NCI-H345 treated with DMSO at 0.1 percent for 48 hours (cell line): ENCODE results near the gene VIPR2.

ENCODE experiments used
- DNase-seq: peaks from one replicate; lab custom pipeline; 2025; ENCODE audit not compliant: unreplicated experiment; lab: John Stamatoyannopoulos, UW

VIPR2 gene

DNA sequence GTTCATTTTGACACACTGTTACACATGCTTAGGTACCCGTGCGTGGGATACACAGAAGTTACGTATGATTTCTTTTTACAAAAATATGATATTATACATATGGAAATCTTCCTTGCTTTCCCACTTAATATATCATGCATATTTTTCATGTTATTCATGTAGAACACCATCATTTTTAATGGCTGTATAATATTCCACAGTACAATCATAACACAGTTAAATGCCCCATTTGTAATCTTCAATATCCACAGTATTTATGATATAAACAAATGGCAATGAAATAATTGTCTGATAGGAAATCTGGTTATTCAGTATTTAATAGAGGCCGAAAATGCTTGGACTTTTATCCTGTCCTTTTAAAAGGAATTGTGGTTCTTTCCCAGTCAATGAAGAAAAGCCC is 23.2 kb downstream of the VIPR2 start:
- no peak for DNase-seq

DNA sequence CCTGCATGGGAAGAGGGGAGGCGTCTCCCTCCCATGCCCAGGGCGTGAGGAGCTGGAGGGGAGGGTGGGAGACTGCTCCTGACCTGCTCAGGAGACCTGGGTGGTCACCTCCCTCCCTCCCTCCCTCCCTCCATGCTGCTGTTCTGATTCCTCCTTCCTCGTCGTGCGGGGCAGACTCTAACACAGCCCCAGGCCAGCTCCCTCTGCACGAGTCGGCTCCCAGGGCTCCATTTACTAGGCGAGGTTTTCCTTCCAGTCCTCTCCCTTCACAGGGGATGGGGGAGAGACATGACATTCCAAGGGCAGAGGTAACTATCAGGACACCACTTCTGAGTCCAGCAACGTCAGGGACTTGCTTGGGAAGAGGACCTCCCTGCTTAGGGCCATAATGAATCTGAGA is 23.6 kb downstream of the VIPR2 start:
- DNase-seq, result no peak

DNA sequence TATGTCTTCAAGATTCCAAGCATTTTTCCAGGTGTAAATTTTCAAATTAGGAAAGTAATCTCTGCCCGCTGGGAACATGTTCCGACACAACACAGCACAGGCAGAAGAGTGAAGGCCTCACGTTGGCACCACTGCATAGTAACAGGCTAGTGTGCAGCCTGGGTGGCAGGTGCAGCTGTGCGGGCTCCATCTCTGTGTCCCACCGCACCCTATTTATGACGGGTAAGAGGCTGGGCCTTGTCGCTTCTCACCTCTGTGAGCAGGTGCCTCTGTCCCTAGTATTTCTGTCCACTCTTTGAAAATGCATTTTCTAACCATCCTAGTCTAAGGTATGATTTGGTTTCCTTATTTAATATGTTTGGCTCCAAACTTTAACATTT is 24.1 kb downstream of the VIPR2 start:
- DNase-seq, result no peak

DNA sequence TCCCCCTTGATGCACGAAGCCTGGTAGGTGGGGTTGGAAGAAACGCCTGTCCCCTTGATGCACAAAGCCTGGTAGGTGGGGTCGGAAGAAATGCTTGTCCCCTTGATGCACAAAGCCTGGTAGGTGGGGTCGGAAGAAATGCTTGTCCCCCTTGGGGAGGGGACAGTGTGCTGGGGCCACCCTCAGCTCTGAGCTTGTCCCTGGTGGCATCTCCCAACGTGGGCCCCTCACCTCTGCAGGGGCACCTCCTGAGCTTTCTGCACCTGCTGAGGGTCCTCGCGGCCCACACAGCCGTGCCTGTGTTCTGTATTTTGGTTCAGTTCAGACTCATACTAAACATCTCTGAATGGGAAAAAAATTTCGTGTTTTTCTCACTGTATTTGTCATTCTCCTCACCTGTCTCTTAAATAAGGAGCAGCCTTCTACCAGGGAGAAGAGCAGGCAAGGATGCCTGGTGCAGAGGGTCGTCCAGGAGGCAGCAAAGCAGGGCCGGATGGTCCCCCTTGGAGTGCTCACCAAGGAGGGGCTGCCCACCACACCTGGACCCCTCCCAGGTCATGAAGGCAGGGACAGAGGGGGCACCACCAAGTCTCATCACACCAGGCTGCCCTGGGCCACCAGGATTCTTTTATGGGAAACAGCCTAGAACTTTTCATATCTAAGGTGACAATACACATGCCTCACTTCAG is 24.7 kb downstream of the VIPR2 start:
- no peak for DNase-seq

DNA sequence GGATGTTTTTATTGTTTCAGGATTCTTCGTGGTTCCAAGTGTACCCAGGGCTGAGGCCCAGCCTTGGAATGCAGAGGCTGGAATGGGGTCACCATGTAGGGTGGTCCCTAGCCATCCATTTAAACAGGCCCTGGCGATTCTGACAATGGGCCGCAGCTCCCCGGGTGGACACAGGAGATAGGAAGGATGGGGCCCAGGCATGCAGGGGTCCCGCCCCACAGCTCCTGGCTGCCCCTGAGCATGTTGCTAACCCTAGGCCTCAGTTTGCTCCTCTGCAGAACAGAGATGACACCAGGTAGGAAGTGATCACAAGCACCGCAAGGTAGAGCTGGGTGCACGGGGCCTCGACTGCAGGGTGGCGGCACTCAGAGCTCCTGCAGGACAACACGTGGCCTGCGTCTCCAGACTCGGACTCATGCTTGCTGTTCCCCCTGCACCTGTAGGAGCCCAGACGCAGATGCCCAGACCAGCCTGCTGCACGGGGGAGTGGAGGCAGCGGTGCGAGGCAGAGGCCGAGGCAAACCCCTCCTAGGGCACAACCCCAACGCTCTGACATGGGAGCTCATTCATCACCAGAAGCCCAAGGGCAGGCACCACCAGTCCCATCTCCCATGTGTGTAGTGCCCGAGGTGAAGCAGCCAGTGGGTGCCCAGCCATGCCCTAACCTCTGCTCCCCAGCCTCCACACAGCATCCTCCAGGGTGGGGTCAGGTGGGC is 25.5 kb downstream of the VIPR2 start:
- DNase-seq, result no peak

DNA sequence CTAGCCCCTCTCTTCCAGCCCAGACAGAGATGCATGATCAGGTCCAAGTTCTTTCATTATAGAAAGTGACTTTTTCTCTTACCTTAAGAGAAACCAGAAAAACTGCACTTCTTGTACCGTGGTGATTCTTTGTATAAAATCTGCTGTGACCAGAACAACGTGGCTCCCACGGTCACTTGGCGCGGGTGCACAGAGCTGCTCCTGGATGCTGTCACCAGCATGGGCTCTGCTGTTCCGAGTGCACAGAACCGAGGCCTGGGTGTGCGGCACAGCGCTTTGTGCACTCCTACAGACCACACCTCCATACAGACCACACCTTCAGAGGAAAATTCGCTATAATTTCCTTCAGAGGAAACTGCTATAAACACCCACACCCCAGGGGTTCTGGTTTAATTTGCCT is 26.0 kb downstream of the VIPR2 start:
- no peak for DNase-seq

DNA sequence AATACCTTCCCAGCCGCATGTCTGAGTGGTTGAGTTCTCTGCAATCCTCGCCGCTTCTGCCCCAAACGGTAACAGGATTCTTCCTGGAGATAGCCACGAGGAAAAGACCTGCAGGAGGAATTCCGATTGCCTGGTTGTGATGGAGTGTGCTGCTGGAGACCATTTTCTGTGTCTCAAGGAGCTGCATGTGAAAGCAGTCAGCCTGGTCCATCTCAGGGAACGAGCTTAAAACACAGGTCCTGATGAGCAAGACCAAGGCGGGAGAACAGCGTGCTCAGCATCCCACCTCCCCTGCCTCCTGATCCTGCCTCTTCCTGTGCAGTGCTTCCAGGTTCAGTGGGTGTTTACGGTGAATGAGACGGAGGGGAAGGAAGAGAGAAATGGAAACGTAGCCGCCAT is 26.5 kb downstream of the VIPR2 start:
- DNase-seq, result no peak

DNA sequence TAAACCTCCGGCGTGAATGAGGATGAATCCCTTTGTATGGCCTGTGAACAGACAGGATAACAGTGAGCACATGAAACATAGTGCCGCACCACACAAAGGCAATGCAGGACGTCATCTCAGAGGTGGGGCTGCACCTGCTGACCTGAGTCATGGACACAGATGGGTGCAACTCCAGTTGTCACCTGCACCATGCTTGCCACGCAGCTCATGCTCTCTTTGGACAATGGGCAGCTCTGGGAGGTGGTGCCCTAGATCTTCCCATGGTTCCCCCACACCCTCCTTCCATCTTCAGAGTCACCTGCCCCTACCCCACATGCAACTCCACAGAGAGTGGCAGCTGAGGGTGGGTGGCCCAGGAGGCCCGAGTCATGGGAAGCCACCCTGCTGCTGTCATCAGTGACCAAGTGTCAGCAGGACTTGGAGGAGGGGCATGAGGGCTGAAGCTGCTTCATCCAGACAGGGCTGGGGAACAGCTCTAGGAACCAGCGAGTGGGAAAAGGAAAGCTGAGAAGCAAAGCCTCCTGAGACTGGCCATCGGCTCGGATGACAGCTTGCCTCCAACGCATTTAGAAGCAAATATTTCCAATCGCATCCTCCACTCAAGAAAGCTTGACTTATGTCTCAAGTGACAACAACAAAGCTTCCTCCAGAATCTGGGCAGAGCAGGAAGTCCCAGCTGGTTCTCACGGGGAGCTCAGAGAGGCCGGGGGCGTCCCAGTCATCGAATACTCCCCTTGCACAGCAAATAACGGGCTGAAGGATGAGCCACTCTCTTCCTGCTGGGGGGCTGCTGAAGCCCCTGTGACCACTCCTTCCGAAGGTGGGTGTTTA is 27.1 kb downstream of the VIPR2 start:
- no peak for DNase-seq

DNA sequence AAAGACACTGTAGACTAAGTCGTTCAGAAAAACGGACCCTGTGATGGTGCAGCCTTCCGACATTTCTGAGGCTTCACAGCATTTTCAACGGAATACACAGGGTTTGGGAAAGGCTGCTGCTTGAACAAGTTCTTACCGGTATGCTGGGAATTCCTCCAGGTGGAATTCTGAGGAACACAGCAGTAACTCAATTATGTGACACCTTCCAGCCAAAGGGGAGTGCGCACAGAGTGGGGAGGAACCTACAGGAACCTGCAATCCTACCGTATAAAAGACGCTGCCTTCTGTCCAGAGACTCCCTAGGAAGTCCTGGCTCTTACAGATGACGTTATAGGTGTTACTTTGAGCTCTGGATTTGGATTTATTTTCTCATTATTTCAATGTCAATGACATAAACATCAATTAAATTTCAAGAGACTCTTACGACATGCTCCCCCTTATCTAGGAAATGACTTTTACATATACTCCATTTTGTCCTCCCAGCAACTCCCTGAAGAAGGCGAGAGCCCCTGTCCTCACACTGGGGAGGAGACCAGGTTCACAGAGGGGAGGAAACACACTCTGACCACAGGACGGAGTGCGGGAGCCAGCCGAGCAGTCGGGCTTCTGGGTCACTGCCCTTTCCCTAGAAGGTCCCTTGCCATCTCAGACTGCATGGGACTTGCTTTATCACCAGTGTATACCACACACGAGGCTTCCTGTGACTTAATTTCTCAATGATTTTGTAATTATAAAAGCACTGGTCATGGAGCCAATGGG is 27.9 kb downstream of the VIPR2 start:
- no peak for DNase-seq

DNA sequence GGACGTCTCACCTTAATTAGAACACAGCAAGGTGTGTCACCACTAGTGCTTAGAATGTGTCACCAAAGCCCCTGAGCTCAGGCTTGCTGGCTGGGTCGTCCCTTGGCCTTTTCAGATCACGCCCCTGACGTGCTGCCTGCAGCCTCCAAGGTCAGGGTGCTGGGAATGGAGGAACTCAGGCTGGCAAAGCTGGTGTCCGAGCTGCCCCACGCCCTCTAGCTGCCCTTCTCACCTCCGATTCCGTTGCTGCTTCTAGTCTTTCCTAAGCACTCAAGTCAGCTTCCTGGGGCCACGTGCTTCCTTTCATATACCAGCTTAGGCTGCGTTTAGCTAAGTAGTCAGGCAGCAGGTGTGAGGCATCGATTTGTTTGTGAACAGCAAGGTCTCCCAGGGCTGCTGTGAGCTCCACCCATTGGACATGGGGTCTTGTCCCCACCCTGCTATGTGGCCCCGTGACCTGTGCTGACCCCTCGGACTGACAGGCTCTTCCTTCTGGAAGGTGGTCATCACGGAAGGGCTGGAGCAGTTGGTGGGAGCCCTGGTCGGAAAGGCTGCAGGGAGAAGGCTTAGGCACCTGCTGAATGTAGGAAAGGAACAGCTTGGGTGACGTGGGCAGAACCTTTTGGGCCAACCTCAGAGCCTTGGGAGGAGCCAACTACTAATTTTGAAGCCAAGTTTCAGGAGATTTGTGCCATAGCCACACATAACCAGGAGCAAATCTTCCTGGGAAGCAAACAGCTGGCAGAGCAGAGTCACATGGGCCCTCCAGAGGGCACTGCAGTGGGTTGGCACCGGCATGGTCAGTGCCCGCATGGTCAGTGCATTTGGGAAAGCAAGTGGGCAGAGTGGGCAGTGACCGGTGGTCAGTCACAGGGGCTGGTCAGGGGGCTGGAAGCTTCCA is 28.8 kb downstream of the VIPR2 start:
- no peak for DNase-seq

DNA sequence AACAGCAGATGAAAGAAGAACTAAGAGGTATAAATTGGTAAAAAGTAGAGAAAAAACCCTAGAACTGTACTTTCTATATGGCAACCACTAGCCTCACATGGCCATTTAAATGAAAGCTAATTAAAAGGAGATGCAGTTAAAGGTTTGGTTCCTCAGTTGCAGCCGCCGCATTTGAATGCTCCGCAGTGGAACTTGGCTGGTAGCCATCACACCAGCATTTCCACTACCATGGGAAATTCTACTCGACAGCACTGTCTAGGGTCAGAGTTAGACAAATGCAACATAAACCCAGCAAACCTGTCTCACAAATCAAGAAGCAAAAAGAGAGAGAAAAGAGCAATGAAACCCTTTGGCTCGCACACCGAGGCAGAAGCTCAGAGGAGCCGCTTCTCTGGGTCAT is 29.7 kb downstream of the VIPR2 start:
- DNase-seq, result no peak

DNA sequence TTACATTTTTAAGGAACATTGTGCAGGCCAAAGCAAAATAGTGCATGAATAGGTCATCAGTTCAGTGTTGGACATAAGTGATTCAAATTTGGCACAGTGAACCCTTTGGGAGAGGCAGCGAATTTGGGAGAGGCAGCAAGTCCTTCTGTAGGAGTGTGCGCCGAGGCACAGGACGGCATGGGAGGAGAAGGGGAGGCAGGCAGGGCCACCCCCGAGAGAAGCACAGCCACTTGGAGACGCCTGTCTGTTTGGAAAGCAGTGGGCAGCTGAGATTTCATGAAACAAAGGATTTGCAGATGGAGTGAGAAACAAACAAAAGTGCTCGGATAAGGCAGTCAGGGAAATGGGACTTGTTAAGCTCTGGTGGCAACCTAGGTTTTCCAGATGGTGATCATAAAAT is 30.6 kb downstream of the VIPR2 start:
- DNase-seq, result no peak

DNA sequence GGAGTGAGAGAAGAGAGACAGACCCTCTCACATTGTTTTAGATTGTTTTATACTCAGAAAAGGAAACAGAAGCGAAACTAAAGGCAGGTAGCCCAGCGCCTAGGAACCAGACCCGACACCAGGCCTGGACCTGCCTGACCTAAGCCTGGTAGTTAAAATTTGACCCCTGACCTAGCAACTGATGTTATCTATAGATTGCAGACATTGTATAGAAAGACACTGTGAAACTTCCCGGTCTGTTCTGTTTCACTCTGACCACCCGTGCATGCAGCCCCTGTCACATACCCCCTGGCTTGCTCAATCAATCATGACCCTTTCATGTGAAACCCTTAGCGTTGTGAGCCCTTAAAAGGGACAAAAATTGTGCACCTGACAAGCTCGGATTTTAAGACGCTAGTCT is 31.6 kb downstream of the VIPR2 start:
- DNase-seq, result no peak

DNA sequence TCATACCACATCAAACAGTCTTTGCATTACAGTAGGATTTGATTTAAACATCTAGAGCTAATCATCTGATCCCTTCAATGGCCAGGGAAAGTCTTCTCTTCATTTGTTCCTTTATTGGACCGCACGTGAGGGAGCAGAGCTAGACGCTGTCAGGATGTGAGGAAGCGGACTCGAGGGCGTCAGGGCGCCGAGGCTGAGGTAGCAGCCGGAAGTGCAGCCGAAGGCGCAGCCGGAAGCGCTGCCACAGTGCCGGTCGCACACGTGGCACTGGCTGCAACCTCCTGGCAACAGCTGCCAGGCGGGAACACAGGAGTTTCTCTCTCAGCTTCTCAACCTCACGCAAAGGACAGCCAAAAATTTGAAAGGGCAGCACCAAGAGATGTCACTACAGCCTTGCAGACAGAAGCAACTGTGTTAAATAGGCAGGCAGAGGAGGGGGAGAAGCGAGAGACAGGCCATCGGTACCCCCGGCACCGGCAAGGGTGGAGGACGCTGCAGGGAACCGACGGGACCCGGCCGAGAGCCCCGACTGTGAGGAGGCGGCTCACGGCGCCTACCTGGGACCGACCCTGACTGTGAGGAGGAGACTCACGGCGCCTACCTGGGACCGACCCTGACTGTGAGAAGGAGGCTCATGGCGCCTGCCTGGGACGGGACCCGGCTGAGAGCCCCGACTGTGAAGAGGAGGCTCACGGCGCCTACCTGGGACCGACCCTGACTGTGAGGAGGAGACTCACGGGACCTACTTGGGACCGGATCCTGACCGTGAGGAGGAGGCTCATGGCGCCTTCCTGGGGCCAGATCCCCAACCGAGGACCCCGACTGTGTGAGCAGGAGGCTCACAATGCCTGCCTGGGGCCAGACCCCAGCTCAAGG is 32.3 kb downstream of the VIPR2 start:
- no peak for DNase-seq

DNA sequence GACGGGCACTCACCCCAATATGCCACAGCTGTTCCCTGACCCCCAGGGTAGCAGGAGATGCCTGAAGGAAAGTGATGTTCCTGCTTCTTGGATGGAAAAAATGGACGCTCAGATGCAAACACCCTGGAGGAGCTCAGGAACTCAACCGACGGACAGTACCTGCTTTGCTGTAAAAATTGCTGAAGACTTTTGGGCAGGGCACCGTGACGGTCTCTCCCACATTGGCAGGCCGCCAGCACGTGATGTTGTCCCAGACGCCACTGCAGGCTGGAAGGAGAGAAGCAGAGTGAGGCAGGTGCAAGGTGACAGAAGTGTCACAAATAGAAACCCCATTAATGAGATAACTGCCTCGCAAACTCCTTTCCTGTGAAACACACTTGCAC is 35.0 kb downstream of the VIPR2 start:
- no peak for DNase-seq

DNA sequence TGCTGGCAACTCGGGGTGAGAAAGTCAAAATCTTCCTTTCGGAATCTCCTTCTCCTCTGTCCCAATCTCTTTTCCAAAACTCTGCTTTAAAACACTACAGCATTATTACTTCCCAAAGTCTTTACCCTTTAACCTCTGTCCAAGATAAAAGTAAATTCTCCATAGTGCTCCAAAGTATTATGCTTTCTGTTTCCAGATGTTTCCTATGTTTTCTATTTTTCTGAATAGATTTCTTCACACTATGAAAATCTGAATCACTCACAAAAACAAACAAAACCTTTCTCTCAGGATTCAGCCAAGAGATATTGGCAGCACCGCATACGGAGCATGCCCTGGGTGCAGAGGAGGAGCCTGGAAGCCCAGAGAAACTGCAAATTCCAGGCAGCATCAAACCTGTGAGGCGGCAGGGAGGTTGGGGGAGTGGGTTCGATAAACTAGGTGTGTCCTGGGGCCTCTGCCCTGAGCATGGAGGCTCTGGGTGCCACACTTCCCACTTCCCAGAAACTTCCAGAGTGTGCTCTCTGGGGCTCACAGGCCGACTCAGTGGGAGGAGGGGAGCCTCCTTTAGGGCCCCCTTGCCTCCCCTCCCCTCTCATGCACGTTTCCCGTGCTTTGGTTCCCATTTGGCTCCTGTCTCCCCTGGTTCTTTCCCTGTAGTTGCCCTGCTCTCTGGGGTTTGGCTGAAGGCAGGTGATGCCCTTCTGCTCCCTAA is 35.6 kb downstream of the VIPR2 start:
- no peak for DNase-seq

DNA sequence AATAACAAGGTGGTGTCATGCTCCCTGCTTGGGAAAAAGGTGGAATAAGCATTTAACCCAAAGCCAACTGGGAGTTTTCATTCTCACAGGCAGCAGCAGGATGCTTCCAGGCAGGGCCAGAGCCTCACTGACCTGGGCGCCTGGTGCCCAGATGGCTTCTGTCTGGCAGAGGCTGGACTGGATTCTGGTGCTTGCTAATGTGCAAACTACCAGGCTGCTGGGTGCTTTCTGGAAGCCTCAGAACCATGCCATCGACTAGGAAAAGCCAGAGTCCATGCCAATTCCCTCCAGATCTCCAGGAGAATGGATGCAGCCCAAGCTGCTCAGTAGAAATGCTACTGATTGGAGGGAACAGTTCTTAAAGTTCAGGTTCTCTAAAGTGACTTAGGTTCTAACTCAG is 36.2 kb downstream of the VIPR2 start:
- DNase-seq, result no peak

DNA sequence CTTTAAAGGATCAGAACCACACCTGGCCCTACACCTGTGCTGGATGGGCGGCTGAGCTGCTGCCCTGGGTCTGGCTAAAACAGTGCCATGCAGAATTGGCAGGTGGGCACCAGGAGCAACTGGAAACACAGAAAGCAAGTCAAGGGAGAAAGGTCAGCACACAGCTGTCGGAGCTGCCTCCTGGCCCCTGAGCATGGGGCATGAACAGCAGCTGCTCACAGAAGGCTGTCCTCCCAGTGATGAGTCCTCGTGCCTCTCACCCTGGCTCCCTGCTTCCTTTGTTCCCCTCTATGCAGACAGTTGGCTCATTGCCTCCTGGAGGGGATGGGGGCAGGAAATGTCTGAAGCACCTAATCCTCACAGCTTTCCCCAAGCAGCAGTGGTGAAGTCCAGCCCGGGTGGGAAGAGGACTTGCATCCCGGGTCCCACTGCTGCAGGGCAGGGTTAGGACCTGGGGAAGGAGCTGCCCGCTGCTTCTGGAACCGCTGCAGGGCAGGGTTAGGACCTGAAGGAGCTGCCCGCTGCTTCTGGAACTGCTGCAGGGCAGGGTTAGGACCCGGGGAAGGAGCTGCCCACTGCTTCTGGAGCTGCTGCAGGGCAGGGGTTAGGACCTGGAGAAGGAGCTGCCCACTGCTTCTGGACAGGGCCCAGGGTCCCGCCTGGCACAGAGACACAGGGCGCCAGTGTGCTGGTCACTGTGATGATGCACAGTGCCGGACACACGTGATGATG is 37.3 kb downstream of the VIPR2 start:
- DNase-seq, result peak; percentile 15
